Body of pancreas (tissue), 4 donors: ENCODE measurements around the gene ATG7. TPM values are rescaled to one million over a fixed set of nuclear protein-coding genes. Genes with fewer than 3 reads are reported as not detected.
A peak's percentile ranks its signal among the peaks of the same experiment; 100 is the strongest.

Experiments used
- ATAC-seq: fragments of 150-250 bp; one replicate; pipeline ENCODE4 v1.9.1; 2016
- DNase-seq, 4 donors: peaks; one replicate each; pipeline ENCODE4 v3.0.0-alpha.2; 2019
- H3K27ac ChIP-seq, 4 donors: fragments of 200-600 bp; sonication (generic); 1 replicate in 3 of 4; 2 replicates in 1 of 4; pipeline versions ENCODE4 v1.5.1 to v1.6.1; 2016 to 2019; ENCODE audit warnings: mild to moderate bottlenecking in 1 of 4, mixed read lengths in 1 of 4, moderate library complexity in 1 of 4
- H3K27me3 ChIP-seq, 2 donors: fragments of 200-600 bp; sonication (generic); one replicate each; pipeline ENCODE4 v1.6.0; 2016; ENCODE audit warnings: mild to moderate bottlenecking in 1 of 2
- H3K36me3 ChIP-seq, 2 donors: fragments of 200-600 bp; sonication (generic); replicated peaks in 1 of 2; 2 replicates each; pipeline ENCODE4 v1.5.1; 2016; ENCODE audit warnings: low read depth in 2 of 2; ENCODE audit not compliant: insufficient read depth in 1 of 2
- H3K4me1 ChIP-seq: fragments of 200-600 bp; sonication (generic); one replicate; pipeline ENCODE4 v1.6.0; 2016
- H3K4me3 ChIP-seq, 2 donors: fragments of 200-600 bp; sonication (generic); 1 replicate in 1 of 2; 2 replicates in 1 of 2; pipeline ENCODE4 v1.5.1; 2016 to 2019
- H3K9me3 ChIP-seq, 3 donors: fragments of 200-600 bp; sonication (generic); 1 replicate in 2 of 3; 2 replicates in 1 of 3; pipeline ENCODE4 v1.5.1; 2016
- POLR2A ChIP-seq, 3 donors: fragments of 450-650 bp; IDR thresholded peaks; one replicate each; pipeline ENCODE4 v1.6.1; 2016; ENCODE audit warnings: antibody characterized with exemption in 3 of 3, mild to moderate bottlenecking in 2 of 3
- WGBS, 2 donors: methylation state at CpG; one replicate each; pipeline ENCODE4 v1.1.5; 2017; 5-methylcytosine and 5-hydroxymethylcytosine counted together
- intact Hi-C: fragments of 100-400 bp; cut with DNase I; formaldehyde crosslinking; loops from one replicate; pipeline ENCODE4 v1.15.1; 2023
- total RNA-seq, 2 donors: library from RNA; depleted of rRNA; stranded (reverse); fragments of >200 nt; gene quantifications; one replicate each; pipeline ENCODE4 v1.1.0, GENCODE V29; 2016
- TF ChIP-seq, protein P1 (sequence below), 7 experiments: fragments of 450-650 bp in 4 of 7; fragments of 200-600 bp in 3 of 7; sonication (generic) in 3 of 7; IDR thresholded peaks; one replicate each; pipeline ENCODE4 v1.5.1; 2016 to 2019; ENCODE audit warnings: antibody characterized with exemption in 7 of 7

ATG7 gene
- total RNA-seq, 2 donors from 2014 or later = 40.5 to 43.6 TPM

DNA sequence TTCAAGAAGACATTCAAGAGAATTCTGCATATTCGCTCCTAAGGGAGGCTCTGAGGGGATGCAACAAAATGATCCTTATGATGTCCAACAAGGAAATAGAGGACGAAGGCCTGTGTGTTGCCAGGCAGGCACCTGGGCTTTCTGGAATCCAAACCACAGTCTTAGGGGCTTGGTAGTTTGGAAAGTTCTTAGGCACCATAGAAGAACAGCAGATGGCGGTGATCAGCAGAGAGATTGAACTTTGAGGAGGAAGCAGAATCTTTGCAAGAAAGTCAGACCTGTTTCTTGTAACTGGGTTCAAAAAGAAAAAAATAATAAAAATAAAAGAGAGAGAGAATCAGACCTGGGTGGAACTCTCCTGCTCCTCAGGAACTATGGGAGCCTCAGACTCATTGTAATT lies 11.7 kb upstream of the ATG7 start:
- no peak for ATAC-seq
- Histone ChIP-seq H3K27ac (no peak overlapping the region), H3K4me3 (no peak overlapping the region), H3K9me3 (no peaks in the 10 kb centered on the region), H3K27me3 (no peaks in the 10 kb centered on the region), H3K4me1 (no peaks in the 10 kb centered on the region), H3K36me3 (no peaks in the 10 kb centered on the region)
- TF ChIP-seq POLR2A (IDR thresholded peaks at IDR 0.05) = no peak
- TF ChIP-seq, protein P1, sequence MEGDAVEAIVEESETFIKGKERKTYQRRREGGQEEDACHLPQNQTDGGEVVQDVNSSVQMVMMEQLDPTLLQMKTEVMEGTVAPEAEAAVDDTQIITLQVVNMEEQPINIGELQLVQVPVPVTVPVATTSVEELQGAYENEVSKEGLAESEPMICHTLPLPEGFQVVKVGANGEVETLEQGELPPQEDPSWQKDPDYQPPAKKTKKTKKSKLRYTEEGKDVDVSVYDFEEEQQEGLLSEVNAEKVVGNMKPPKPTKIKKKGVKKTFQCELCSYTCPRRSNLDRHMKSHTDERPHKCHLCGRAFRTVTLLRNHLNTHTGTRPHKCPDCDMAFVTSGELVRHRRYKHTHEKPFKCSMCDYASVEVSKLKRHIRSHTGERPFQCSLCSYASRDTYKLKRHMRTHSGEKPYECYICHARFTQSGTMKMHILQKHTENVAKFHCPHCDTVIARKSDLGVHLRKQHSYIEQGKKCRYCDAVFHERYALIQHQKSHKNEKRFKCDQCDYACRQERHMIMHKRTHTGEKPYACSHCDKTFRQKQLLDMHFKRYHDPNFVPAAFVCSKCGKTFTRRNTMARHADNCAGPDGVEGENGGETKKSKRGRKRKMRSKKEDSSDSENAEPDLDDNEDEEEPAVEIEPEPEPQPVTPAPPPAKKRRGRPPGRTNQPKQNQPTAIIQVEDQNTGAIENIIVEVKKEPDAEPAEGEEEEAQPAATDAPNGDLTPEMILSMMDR (IDR thresholded peaks at IDR 0.05) = no peak
- intact Hi-C loops = no loop called here
- 59 to 75% methylated on average over 3 of the region's 3 CpGs for whole genome bisulfite sequencing, 2 donors
- no peak for DNase-seq

GRCh38 chr3:11269007-11269406 lies 3.2 kb upstream of the ATG7 start:
- intact Hi-C loops = no loop called here
- Histone ChIP-seq H3K27me3 (no peaks in the 10 kb centered on the region), H3K4me3 (no peak overlapping the region), H3K36me3 (no peaks in the 10 kb centered on the region), H3K9me3 (no peaks in the 10 kb centered on the region), H3K4me1 (peaks cover 17% of the 10 kb centered on the region), H3K27ac (no peak overlapping the region)
- ATAC-seq (no peak), DNase-seq (no peak)
- TF ChIP-seq, protein P1 (IDR thresholded peaks at IDR 0.05) = no peak
- TF ChIP-seq POLR2A (IDR thresholded peaks at IDR 0.05) = no peak
- 66 to 68% methylated on average over 9 of the region's 9 CpGs for WGBS, 2 donors

DNA sequence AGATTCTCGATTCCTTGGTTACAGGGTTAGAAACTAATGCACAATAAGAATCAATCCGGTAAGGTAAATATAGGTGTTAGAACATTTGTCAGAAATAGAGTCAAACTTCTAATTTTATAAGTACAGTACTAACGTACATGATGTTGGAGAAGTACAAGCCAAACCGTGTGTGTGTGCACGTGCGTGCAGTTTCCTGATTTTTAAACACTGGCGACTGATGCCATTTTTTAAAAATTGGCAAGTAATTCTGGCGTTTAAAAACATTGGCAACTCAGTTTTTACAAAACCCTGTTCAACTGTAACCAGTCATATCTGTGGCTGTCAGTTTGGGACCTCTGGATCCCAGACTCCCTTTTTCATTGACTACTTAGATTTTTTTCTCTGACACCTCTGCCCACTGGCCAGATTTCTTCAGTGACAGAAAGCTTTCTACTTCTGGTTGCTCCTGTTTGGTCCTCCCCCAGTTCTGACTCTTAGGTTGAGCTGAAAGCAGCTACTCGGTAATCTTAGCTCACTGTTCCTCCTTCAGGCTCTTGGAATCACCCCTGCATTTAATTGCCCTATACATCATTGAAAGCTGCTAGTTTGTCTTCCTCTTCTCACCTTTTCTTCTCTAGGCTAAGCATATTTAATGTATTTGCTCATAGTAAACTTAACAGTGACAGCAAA lies 843 bp downstream of the ATG7 start:
- H3K36me3 ChIP-seq = no peaks in the 10 kb centered on the region
- intact Hi-C loops = no loop called here
- no peak for DNase-seq
- peak overlapping the region in 2 of 4 donors; percentile 82 to 84 for H3K27ac ChIP-seq
- no peak for TF ChIP-seq POLR2A (IDR thresholded peaks at IDR 0.05)
- TF ChIP-seq, protein P1 (IDR thresholded peaks at IDR 0.05) = no peak
- H3K4me1 ChIP-seq = peaks cover 22% of the 10 kb centered on the region
- no peaks in the 10 kb centered on the region for H3K27me3 ChIP-seq
- no peaks in the 10 kb centered on the region for H3K9me3 ChIP-seq
- 2 to 3% methylated on average over 9 of the region's 9 CpGs for WGBS, 2 donors
- ATAC-seq = no peak
- peak overlapping the region; percentile 5 to 92 for H3K4me3 ChIP-seq

- Histone ChIP-seq H3K27ac (peak overlapping the region in 1 of 4 donors; percentile 84), H3K4me1 (peaks cover 22% of the 10 kb centered on the region), H3K36me3 (no peaks in the 10 kb centered on the region), H3K9me3 (no peaks in the 10 kb centered on the region), H3K27me3 (no peaks in the 10 kb centered on the region), H3K4me3 (no peak overlapping the region)
- no peak for ATAC-seq
- intact Hi-C loops = no loop called here
- TF ChIP-seq POLR2A (IDR thresholded peaks at IDR 0.05) = no peak
- TF ChIP-seq, protein P1 (IDR thresholded peaks at IDR 0.05) = no peak
- WGBS, 2 donors = 64 to 84% methylated on average over 5 of the region's 5 CpGs
- DNase-seq = peak in 1 of 4 donors; percentile 60
Measured at GRCh38 chr3:11273891-11274291, 1.7 kb downstream of the ATG7 start.

- H3K4me3 ChIP-seq = no peak overlapping the region
- ATAC-seq = no peak
- 78 to 80% methylated on average over 6 of the region's 6 CpGs for WGBS, 2 donors
- H3K27me3 ChIP-seq = no peaks in the 10 kb centered on the region
- H3K4me1 ChIP-seq = peaks cover 22% of the 10 kb centered on the region
- intact Hi-C loops = no loop called here
- no peak for DNase-seq
- no peaks in the 10 kb centered on the region for H3K36me3 ChIP-seq
- no peaks in the 10 kb centered on the region for H3K9me3 ChIP-seq
- H3K27ac ChIP-seq = peak overlapping the region in 1 of 4 donors; percentile 24
- TF ChIP-seq POLR2A (IDR thresholded peaks at IDR 0.05) = no peak
- TF ChIP-seq, protein P1 (IDR thresholded peaks at IDR 0.05) = no peak
Measured at GRCh38 chr3:11274566-11275142, 2.5 kb downstream of the ATG7 start.
